Upper lobe of right lung (tissue), 1 donor: ENCODE results near the gene RAP2A. TPM values are rescaled to one million over a fixed set of nuclear protein-coding genes. Genes with fewer than 3 reads are reported as not detected.

ENCODE experiments used
- ATAC-seq: fragments of 200-7000 bp; cut with Tn5 transposase; one replicate; pipeline ENCODE4 v1.9.1; 2020; ENCODE audit warnings: mild to moderate bottlenecking, moderate library complexity
- DNase-seq: peaks from one replicate; pipeline ENCODE4 v3.0.0-alpha.2; 2020
- H3K27ac ChIP-seq: fragments of 200-600 bp; one replicate; pipeline ENCODE4 v1.8.0; 2022
- H3K27me3 ChIP-seq: fragments of 200-600 bp; one replicate; pipeline ENCODE4 v1.8.0; 2022; ENCODE audit warnings: mild to moderate bottlenecking
- H3K36me3 ChIP-seq: fragments of 200-600 bp; one replicate; pipeline ENCODE4 v1.8.0; 2022
- H3K4me1 ChIP-seq: fragments of 200-600 bp; one replicate; pipeline ENCODE4 v1.8.0; 2022
- H3K4me3 ChIP-seq: fragments of 200-600 bp; one replicate; pipeline ENCODE4 v1.8.0; 2022; ENCODE audit warnings: mild to moderate bottlenecking
- H3K9me3 ChIP-seq: fragments of 200-600 bp; one replicate; pipeline ENCODE4 v1.8.0; 2022
- CTCF ChIP-seq: fragments of 200-600 bp; IDR thresholded peaks from one replicate; pipeline ENCODE4 v1.8.0; 2022; ENCODE audit warnings: antibody characterized with exemption
- intact Hi-C: fragments of 100-400 bp; cut with DNase I; formaldehyde crosslinking; loops from one replicate; pipeline ENCODE4 v1.11.0; 2022
- total RNA-seq: library from RNA; stranded (reverse); fragmentation: NEBNext Ultra II Directional; extraction: Animal tissue kit (Norgen Biotek cat#: 25700); gene quantifications from one replicate; pipeline ENCODE4 v1.2.1, GENCODE V29; 2021
- donor health status: DM: no; HTN: yes; CAD: no; lungs with severe emphysema.

The RAP2A gene
- total RNA-seq, 1 donor from 2014 or later = 60.5 TPM

DNA sequence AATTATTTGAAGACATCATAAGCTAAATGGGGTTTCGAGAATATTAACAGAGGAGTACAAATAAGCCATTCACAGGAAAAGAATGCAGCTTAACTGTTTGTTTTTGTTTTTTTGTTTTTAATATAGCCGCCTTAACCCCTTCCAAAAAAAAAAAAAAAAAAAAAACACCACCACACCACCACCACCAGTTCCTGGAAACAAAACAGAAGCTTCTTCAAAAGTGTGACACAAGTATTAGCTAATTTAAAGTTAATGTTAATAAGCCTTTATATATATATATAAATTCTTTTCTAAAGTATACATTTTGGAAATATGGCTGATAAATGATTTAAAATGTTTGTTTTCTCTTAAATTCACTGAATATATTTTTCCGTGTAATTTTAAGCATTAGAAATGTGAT lies 1.4 kb downstream of the RAP2A start:
- Histone ChIP-seq H3K36me3 (no peaks in the 10 kb centered on the region), H3K4me1 (peaks cover 33% of the 10 kb centered on the region), H3K27me3 (no peaks in the 10 kb centered on the region), H3K4me3 (peak overlapping the region; percentile 85), H3K9me3 (no peaks in the 10 kb centered on the region), H3K27ac (peak overlapping the region; percentile 80)
- intact Hi-C loops = no loop called here
- no peak for TF ChIP-seq CTCF
- ATAC-seq (no peak), DNase-seq (no peak)

GRCh38 chr13:97435794-97436193 lies 1.8 kb downstream of the RAP2A start:
- Histone ChIP-seq H3K4me1 (peaks cover 33% of the 10 kb centered on the region), H3K27ac (no peak overlapping the region), H3K36me3 (no peaks in the 10 kb centered on the region), H3K4me3 (peak overlapping the region; percentile 85), H3K9me3 (no peaks in the 10 kb centered on the region), H3K27me3 (no peaks in the 10 kb centered on the region)
- intact Hi-C loops = no loop called here
- no peak for DNase-seq
- no peak for TF ChIP-seq CTCF
- no peak for ATAC-seq

GRCh38 chr13:97436845-97437244 lies 2.9 kb downstream of the RAP2A start:
- no peak for ATAC-seq

GRCh38 chr13:97437729-97438128 lies 3.8 kb downstream of the RAP2A start:
- TF ChIP-seq CTCF = no peak
- DNase-seq (no peak), ATAC-seq (no peak)
- intact Hi-C loops = no loop called here
- Histone ChIP-seq H3K9me3 (no peaks in the 10 kb centered on the region), H3K36me3 (no peaks in the 10 kb centered on the region), H3K27ac (no peak overlapping the region), H3K4me1 (peaks cover 33% of the 10 kb centered on the region), H3K27me3 (no peaks in the 10 kb centered on the region), H3K4me3 (peak overlapping the region; percentile 9)

More at GRCh38 chr13:97436845-97437244, 2.9 kb downstream of the RAP2A start:
- Histone ChIP-seq H3K27ac (no peak overlapping the region), H3K27me3 (no peaks in the 10 kb centered on the region), H3K4me1 (peaks cover 33% of the 10 kb centered on the region), H3K36me3 (no peaks in the 10 kb centered on the region), H3K9me3 (no peaks in the 10 kb centered on the region), H3K4me3 (peak overlapping the region; percentile 85)
- no peak for DNase-seq
- intact Hi-C loops = no loop called here
- TF ChIP-seq CTCF = no peak

- H3K4me1 ChIP-seq = peaks cover 33% of the 10 kb centered on the region
Observed at GRCh38 chr13:97438856-97439595, 5.1 kb downstream of the RAP2A start.

More at GRCh38 chr13:97438856-97439595, 5.1 kb downstream of the RAP2A start:
- no peaks in the 10 kb centered on the region for H3K36me3 ChIP-seq
- no peak for TF ChIP-seq CTCF
- H3K4me3 ChIP-seq = no peak overlapping the region
- no peak for ATAC-seq
- H3K27ac ChIP-seq = no peak overlapping the region
- no peaks in the 10 kb centered on the region for H3K27me3 ChIP-seq
- intact Hi-C loops = no loop called here
- H3K9me3 ChIP-seq = no peaks in the 10 kb centered on the region
- DNase-seq = no peak
